NCI-H510A (cell line): ENCODE results near the gene OSBPL2.

Experiments used
- DNase-seq: peaks from one replicate; lab custom pipeline; 2025; lab: John Stamatoyannopoulos, UW

The OSBPL2 gene

GRCh38 chr20:62235777-62236157 is 2.6 kb upstream of the OSBPL2 start:
- no peak for DNase-seq

DNA sequence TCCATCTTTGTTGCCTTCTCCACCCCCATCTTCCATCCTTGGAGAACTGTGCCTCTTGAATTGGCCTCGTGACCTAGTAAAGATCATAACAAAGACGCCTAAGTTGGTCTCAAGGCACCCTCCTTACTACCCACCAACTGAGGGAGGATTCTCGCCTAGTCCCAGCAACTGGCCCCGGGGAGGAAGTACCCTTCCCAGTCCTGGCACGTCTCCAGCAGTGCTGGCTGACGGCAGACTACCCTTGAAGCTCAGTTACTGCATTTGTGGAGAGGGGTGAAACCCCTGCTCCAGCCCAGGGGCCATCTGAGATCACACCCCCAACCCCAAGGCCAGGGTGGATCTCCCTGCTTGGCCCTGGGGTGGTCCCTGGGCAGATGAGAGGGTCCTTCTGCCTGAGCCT is 2.1 kb upstream of the OSBPL2 start:
- DNase-seq, result no peak

DNA sequence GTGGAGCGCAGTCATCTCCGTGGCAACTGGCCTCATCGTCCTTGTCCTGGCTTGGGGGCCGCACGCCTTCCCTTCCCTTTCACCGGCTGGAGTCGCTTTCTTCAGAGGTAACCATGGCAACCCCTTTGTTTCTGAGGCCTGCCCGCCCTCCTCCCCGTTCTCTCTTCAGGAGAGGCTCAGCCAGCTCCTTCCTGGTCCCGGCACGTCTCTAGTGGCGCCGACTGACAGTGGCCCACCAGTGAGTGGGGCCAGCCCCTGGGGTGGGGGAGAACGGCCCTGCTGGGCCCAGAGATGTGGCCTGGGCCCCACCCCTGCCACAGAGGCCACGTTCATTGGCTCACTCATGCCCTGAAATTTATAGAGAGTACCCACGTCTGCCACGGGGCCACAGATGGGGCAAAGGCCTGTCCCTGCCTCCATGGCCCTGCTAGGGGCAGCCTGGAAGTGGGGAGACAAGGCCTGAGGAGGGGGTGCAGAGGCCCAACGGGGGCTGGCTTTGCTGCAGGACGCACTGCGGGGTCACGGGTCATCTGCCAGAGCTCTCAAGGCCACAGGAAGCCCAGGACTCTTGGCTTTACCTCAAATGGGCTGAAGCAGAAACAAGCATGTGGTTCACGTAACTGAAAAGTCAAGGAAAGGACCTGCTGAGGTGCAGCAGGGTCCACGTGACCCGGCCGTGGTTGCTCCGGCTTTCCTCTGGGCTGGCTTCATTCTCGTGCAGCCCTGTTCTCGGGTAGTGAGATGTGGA is 1.4 kb upstream of the OSBPL2 start:
- DNase-seq, result no peak

DNA sequence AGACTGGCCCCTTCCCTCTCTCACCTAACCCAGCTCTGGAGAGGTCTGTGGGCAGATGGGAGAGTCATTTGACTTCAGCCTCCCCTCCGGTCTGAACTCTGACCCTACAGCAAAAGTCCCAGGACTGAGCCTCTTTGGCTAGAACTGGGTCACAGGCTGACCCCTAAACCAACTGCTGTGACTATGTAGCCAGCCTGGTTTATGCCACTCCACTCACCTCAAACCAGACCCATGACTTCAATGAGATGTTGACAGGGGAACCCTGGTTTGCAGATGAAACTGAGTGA is 864 bp upstream of the OSBPL2 start:
- no peak for DNase-seq

- peak; percentile 39 for DNase-seq
Observed at GRCh38 chr20:62238569-62239277, 402 bp downstream of the OSBPL2 start.

GRCh38 chr20:62239278-62239879 is 1.1 kb downstream of the OSBPL2 start:
- no peak for DNase-seq

DNA sequence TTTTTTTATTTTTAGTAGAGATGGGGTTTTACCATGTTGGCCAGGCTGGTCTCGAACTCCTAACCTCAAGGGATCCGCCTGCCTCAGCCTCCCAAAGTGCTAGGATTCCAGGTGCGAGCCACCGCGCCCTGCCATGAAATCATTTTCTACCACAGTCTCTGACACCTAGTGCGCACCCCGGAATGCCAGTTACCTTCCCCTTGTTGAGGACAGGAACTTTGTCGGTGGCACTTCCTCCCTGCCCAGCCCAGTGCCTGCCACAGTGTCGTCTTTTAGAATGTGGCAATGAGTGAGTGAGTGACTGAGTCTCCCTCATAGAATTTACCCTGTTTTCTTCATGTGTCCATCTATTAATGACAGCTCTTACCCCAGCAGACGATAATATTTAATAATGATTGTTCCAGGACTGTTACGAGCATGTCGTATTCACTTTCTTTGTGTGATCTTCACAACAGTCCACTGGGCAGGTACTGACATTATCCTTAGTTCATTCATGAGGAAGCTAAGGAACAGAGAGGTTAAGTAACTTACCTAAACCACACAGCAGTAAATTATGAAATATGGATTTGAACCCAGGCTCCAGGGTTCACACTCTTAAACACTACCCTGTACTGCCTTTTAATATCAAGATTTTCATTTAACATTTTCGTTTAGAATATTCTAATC is 1.8 kb downstream of the OSBPL2 start:
- no peak for DNase-seq

DNA sequence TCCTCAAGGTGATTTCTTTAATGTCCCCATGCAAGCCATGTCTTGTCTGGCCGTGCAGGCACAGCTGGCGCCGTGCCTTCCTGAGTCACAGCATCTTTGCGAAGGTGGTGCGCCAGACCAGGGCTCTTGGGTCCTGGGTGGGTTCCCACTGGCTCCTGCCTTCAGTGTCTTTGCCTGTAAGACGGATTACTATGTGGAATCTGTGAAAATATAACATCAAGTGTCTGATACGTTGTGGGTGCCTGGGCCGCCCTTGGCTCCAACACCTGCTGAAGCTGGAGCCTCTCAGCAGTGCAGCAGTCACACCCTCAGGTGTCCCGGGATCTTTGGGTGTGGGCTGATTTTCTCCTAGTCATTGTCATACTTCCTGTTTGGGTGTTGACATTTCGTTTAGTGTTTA is 3.2 kb downstream of the OSBPL2 start:
- no peak for DNase-seq

DNA sequence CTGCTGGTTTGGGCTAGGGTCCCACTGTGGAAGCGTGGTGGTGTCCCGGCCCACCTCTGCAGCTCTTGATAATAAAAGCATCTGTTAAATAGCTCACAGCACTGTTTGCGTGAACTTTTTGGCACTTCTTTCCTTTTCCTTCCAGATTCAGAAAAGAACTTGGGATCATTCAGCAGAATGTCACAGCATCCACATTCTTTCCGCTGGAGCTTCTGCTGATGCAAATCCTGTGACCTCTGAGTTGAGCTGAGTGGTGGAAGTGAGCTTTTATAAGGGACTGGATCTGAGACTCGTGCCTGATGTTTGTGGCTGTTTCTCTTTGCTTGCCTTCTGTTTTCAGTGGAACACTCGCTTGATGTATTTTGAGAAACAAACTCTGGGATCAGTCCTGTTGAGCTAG is 3.9 kb downstream of the OSBPL2 start:
- DNase-seq, result no peak

GRCh38 chr20:62243106-62243505 is 4.8 kb downstream of the OSBPL2 start:
- DNase-seq, result no peak

- DNase-seq, result no peak
Observed at GRCh38 chr20:62243906-62244515, 5.7 kb downstream of the OSBPL2 start.

DNA sequence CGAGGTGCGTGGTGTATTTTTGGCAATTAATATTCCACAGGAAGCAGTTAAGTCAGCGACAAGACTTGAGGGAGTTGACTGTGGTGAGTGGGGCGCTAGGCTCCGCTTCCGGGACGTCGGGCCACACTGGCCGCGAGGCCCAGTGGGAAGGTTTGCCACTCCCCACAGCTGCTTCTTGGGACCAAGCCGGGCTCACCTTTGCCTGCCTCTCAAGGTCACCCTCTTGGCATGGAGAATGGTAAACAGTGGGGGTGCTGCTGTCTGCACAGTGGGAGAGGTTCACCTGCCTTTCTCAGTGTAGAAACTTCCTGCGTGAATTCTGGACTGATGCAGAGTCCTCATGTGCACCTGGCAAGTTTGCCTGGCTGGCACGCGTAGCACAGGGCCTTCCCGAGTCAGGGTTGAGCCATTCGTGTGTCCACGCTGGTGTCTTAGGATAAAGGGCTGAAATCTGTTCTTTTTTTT is 6.4 kb downstream of the OSBPL2 start:
- no peak for DNase-seq

DNA sequence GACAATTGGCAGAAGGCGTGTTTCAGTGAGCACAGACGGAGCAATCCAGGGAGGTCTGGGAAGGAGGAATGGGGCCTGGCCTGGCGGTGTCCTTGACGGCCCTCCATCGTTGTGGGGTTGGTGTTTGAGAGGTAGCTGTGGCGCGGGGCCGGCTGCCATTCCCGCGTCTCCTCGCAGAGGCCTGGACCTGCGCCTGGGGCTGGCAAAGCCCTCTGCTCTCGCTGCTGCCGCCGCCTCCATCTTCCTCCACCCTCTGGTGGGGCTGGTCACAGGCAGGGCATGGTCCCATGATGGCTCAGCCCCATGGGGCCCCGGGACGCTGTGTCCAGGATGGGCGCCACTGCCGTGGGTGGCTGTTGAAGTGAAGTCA is 7.6 kb downstream of the OSBPL2 start:
- no peak for DNase-seq

DNA sequence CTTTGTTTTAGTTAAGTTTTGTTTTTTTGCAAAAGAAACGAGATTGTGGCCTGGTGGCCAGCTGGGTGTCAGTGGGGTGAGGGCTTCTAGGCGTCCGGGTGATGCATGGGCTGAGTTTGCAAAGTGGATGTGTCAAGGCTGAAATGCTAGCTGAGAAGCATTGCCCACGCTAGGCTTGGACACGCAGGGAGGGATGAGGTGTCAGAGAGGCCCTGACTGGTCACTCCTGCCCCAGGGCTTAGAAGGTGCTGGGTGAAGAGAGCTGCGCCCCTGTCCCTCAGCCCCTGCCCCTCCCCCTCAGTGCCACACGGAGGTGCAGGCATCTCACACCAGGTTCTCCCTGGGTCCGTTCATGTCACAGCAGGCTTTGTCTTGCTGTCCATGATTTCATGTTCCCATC is 8.1 kb downstream of the OSBPL2 start:
- DNase-seq, result no peak

DNA sequence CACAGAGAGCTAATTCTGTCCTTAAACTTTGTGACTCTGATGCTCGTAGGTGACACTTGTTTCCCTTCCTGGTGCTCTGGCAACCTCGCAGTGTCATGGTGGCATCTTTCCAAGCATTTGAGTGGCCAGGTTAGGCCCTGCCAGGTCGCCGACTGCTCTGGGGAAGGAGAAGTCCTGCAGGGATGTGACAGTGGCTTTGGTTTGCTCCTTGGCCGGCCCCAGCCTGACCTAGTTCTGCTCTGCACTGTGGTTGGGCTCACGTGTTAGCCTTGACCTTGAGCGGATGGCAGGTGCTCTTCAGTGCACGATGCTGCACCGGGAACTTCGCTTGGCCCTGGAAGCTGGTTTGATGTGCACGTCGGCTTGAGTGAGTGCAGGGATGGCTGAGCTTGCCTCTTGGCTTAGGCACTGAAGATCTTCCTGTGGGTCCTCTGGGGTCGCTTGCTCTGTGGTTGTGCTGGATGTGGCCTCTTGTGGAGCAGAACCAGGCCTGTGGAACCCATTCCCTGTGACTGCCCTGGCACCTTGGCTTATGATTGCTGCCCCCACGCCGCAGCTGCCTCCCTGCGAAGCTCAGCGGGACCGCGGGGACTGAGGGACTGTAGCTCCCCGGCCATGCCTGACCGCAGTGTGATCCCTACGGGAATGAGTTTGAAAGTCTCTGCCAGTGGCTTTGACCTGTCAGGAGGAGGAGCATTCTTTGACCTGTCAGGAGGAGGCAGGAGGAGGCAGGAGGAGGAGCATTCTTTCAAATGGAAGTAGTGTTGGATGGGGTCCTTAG is 8.7 kb downstream of the OSBPL2 start:
- DNase-seq, result peak; percentile 29

DNA sequence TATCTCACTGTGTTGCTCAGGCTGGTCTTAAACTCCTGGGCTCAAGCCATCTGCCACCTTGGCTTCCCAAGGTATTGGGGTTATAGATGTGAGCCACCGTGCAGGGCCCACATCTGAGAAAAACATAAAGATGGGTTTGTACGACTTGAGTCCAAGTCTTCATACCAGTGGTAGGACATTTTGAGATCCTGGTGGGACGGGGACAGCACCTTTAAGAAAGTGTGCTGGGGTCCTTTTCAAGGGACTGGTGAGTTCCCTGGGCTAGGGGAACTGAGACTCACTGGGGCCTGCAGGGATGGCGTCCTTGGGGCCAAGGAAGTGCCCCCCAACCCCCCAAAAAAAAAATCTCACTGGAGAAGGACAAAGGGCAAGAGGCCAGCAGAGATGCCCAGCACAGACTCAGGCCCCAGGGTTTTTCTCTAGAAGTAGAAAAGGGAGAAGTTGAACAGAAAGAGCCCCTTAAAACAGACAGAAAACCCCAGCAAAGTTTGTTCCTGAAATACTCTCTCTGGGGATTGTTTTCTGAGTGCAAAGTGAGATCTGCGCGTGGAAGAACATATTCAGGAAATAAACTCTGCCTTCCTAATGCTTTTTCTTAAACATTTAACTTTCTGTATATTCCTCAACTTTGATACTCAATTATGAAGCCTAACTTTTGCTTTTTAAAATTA is 10.7 kb downstream of the OSBPL2 start:
- DNase-seq, result no peak

DNA sequence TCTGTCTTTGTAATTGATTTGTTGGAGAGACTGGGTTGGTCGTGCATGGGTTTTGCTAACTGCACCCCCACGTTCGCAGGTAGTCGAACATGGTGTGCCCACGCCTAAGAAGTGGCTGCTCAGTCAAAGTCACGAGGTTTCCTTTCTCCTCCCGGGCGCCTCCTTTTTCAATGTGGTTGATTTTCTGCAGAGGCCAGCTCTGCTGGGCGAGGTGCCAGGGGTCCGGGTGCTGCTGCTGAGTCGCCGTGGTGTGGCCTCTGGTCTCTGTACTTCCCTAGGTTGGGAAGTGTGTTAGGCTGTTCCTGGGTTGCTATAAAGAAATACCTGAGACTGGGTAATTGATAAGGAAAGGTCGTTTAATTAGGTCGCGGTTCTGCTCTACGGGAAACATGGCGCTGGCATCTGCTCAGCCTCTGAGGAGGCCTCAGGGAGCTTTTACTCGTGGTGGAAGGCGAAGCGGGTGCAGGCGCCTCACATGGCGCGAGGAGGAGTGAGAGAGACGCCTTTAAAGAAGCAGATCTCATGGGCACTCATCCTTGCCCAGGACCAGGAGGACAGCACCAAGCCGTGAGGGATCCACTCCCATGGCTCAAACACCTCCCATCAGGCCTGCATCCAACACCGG is 14.1 kb downstream of the OSBPL2 start:
- no peak for DNase-seq

DNA sequence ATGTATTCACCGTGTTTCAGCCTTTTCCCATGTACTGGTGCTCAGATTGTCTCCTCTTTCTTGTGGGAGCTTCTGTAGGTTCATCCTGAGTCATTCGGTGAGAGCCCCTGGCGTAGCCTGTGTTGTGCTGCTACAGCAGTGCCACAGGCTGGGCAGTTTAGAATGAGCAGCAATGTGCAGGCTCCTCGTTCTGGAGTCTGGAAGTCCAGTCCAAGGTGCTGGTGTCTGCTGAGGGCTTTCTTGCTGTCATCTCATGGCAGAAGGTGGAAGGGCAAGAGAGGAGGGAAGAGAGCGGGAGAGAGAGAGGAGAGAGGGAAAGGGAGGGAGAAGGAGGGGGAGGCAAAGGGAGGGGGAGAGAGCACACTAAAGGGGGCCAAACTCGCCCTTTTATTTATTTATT is 15.1 kb downstream of the OSBPL2 start:
- DNase-seq, result no peak

- DNase-seq, result no peak
Observed at GRCh38 chr20:62254021-62254724, 15.9 kb downstream of the OSBPL2 start.

GRCh38 chr20:62255976-62256375 is 17.7 kb downstream of the OSBPL2 start:
- DNase-seq, result no peak
